Adrenal gland (tissue), 5 donors: Measurements from ENCODE around the gene SNX9.

Experiments
- CTCF ChIP-seq, 6 experiments: fragments of 450-650 bp in 4 of 6; fragments of 200-600 bp in 2 of 6; sonication (generic) in 1 of 6; IDR thresholded peaks; 1 replicate in 5 of 6; 2 replicates in 1 of 6; pipeline versions ENCODE4 v1.5.1 to v1.8.0; 2016 to 2021; ENCODE audit warnings: antibody characterized with exemption in 6 of 6, mild to moderate bottlenecking in 2 of 6, moderate library complexity in 1 of 6
- POLR2A ChIP-seq, 2 donors: fragments of 450-650 bp; IDR thresholded peaks; one replicate each; pipeline ENCODE4 v1.6.1; 2017; ENCODE audit warnings: antibody characterized with exemption in 2 of 2, mild to moderate bottlenecking in 2 of 2, moderate library complexity in 1 of 2
- donor health status: DM: no; HTN: no; CAD: no.

- TF ChIP-seq CTCF (IDR thresholded peaks at IDR 0.05) (no peak), POLR2A (IDR thresholded peaks at IDR 0.05) (no peak)
Measured at GRCh38 chr6:157811476-157812173, 11.4 kb upstream of the SNX9 start.
